PC-3 (cell line): Measurements from ENCODE around the gene CENPVL3.

Experiments used
- EZH2 ChIP-seq: fragments of 300-600 bp; sonication (generic); IDR thresholded peaks from one replicate; pipeline ENCODE4 v1.6.1; 2017; ENCODE audit warnings: antibody characterized with exemption, mild to moderate bottlenecking, low read length; ENCODE audit not compliant: unreplicated experiment
- EZH2phosphoT487 ChIP-seq: fragments of 300-600 bp; sonication (generic); IDR thresholded peaks from 2 replicates; pipeline ENCODE4 v1.6.1; 2018; ENCODE audit warnings: mild to moderate bottlenecking, antibody characterized with exemption, low read length, borderline replicate concordance
- TF ChIP-seq, protein P1 (sequence below): fragments of 300-600 bp; sonication (generic); conservative IDR thresholded peaks from 2 replicates; pipeline ENCODE4 v1.5.1; 2017; ENCODE audit warnings: antibody characterized with exemption, low read depth, mild to moderate bottlenecking, low read length

DNA sequence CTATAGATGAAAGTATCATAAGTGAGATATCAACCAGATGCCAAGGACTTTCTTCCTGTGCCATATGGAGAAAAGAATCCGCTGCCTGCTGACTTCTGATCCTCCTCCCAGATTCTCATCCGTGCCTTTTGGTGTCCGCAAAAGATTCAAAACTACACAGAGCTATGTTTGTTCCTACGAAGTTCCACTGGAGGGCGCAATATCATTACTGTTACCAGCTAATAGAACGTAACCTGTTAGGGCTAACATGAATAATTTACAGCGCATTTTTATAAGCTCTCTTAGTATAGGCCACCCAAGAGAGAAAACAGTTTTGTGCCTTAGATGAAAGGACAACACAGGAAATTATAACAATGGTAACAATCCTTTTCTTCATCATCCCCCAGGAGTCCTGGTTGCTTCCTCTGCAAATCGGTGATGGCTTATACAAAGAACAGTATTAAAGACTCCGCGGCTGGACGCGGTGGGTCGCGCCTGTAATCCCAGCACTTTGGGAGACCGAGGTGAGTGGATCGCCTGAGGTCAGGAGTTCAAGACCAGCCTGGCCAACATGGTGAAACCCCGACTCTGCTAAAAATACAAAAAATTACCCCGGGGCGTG lies 22.8 kb upstream of the CENPVL3 start:
- TF ChIP-seq, protein P1, sequence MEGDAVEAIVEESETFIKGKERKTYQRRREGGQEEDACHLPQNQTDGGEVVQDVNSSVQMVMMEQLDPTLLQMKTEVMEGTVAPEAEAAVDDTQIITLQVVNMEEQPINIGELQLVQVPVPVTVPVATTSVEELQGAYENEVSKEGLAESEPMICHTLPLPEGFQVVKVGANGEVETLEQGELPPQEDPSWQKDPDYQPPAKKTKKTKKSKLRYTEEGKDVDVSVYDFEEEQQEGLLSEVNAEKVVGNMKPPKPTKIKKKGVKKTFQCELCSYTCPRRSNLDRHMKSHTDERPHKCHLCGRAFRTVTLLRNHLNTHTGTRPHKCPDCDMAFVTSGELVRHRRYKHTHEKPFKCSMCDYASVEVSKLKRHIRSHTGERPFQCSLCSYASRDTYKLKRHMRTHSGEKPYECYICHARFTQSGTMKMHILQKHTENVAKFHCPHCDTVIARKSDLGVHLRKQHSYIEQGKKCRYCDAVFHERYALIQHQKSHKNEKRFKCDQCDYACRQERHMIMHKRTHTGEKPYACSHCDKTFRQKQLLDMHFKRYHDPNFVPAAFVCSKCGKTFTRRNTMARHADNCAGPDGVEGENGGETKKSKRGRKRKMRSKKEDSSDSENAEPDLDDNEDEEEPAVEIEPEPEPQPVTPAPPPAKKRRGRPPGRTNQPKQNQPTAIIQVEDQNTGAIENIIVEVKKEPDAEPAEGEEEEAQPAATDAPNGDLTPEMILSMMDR: peak; percentile 76
- TF ChIP-seq EZH2 (no peak), EZH2phosphoT487 (no peak)
